NCI-H748 (cell line): ENCODE measurements around the gene SLC8A2.

Source experiments
- DNase-seq: peaks from one replicate; lab custom pipeline; 2025; ENCODE audit not compliant: unreplicated experiment; lab: John Stamatoyannopoulos, UW

SLC8A2 gene

DNA sequence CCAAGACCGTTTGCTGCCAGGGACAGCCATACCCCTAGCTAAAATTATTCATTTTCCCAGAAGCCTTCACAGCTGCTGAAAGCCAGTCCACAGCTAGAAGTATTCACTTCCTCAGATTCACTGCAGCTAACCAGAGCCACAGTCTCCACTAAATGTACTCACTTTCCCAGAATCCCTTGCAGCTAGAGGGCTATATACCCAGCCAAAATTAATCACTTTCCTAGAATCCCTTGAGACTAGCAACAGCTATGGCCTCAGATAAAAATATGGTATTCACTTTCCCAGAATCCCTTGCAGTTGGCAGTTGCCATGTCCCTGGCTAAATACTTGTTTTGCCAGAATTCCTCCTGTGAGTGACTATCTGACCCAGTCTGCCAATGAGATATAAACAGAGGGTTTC lies 38.6 kb downstream of the SLC8A2 start:
- no peak for DNase-seq

DNA sequence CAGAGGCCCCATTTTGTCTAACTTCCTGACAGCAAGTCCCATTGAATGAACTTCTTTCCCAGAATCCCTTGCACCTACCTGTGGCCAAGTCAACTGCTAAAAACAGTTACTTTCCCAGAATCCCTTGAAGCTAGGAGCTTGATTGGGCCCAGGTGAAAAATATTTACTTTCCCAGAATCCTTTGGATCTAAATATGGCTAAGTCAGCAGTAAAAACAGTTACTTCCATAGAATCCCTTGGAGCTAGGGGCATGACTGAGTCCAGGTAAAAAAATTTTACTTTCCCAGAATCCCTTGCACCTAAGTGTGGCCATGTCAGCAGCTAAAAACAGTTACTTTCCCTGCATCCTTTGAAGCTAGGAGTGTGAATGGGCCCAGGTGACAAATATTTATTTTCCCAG lies 39.2 kb downstream of the SLC8A2 start:
- no peak for DNase-seq

DNA sequence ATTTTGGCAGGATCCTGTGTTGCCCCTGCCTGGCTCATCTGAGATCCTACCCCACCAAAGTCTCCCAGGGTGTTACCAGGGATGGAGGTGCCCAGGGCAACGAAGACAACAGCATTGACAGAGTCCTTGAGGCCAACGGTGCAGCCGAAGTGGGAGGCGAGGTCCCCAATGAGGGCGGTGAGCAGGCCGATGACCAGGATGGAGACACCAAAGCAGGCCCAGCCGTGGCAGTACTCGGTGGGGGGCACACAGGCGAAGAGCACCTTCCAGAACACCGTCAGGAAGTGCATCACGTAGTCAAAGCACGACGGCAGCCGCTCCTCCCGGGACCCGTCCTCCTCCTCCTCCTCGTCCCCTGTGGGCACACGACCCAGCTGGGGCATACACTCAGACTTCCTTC lies 39.6 kb downstream of the SLC8A2 start:
- DNase-seq, result no peak

DNA sequence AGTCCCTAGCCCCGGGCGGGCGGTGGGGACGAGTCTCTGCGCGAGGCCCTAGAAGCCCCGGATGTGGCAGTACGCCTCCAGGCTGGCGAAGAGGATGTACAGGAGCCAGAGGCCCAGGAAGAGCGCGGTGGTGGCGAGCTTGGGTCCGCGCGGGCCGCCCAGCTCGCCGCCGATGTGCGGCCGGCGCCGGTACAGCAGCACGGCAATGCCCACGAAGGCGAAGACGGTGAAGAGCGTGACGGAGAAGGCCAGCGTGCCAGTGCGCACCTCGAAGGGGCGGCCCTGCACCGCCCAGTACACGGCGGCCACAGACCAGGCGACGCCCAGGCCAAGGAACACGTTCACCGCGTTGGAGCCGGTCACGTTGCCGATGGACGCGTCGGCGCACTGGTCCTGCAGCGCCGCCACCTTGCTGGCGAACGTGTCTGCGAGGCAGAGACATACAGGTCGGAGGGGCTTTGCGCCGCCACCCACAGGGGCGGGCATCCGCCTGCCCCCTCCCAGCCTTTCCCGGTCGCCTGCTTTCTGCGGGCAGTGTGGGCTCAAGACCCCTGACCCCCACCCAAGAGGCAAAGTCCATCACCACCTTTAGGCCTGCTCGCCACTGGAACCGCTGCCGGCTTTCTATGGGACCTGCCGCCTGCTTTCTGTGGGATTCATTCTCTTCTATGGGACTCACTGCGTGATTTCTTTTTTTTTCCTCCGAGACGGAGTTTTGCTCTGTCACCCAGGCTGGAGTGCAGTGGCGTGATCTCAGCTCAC lies 41.5 kb downstream of the SLC8A2 start:
- DNase-seq, result no peak

DNA sequence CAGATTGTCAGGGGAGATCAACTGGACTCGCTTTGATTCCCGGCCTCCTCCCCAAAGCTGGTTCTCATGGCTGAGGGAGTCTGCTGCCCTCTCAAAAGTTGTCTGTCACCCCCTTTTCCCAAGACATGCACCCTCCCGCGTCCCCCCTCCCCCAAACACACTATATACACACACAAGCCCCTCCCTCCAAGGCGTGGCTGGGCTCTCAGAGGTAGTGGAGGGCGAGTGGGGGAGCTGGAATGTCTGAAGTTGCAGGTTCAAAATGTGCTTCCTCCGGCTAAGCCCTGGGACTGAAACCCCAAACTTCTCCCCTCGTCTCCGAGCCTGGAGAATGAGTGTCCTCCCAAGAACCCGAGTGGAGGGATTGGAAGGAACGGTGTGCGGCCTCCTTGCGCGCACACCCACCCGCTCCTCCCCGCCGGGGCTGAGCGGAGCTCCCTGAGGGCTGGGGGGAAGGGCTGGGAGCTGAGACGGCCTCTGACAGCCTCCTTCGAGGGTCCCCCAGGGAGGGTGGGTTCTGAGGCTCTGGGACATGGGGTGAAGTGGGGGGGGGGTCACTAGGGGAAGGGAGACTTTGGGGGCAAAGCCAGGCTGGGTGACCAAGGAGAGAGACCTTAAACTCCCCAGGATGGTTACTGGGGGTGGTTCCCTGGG lies 42.4 kb downstream of the SLC8A2 start:
- no peak for DNase-seq

DNA sequence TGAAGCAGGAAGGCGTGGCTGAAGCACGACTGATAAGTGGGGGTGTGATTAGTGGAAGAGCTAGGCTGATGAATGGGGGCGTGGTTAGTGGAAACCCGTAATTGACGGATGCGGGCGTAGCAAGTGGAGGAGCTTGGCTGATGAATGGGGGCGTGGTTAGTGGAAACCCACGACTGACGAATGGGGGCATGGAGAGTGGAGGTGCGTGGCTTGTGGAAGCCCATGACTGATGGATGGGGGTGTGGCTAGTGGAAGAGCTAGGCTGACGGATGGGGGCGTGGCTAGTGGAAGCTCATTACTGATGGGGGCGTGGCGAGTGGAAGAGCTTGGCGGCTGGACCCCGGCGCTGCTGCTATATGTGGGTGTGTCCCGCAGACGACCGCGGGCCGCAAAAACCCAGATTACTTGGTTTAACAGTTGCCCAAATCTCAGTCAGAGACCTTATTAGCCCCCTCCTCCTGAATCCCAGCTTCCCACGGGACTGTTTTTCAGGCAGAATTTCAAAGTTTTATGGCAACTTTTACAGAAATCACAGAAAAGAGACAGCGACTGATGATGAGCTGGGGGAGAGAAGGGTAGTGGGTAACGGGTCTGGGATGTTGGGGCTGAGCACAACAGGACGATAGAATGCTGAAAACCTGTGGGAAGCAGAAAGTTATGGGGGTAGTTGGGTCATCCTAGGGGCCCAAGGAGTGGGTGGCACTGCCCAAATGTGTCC lies 43.4 kb downstream of the SLC8A2 start:
- peak; percentile 100 for DNase-seq

DNA sequence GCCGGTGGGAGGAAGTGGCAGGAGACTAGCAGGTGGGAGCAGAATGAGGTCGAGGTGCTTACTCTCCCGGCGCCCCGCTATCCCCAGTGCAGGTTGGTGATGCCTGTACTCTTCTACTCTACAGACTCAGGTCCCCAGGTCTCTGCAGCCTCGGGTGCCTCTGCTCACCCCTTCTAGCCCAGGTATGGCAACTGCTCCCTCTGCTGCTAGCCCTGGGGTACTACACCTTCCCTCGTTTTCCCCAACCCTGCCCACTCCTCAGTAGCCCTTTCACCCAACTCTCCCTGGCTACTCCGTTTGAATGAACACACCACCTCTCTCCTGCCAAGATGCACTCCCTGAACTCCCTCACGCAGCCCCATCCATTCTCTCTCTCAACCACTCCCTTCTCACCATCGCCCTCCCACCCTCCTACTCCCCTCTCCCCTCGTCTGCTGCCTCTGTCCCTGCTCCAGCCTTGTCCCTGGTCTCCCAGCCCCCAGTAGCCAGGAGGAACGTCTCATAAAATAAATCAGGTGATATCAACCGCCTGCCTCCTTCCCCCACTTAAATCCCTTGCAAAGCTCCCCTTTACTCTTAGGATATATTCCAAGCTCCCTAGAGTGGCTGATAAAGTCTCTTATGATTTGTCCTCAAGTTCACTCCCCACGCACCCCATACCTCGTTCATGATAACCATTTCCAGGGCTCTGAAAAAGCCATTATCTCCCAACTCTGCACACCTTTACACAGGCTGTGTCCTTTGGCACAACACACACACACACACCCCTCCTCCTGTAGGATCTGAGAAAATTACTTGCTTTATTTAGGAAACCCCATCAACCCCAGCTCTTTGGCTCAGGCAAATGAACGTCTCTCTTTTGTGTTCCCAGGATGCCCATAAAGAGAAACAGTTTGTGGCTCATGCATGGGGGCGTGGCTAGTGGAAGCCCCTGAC lies 44.2 kb downstream of the SLC8A2 start:
- peak; percentile 89 for DNase-seq

DNA sequence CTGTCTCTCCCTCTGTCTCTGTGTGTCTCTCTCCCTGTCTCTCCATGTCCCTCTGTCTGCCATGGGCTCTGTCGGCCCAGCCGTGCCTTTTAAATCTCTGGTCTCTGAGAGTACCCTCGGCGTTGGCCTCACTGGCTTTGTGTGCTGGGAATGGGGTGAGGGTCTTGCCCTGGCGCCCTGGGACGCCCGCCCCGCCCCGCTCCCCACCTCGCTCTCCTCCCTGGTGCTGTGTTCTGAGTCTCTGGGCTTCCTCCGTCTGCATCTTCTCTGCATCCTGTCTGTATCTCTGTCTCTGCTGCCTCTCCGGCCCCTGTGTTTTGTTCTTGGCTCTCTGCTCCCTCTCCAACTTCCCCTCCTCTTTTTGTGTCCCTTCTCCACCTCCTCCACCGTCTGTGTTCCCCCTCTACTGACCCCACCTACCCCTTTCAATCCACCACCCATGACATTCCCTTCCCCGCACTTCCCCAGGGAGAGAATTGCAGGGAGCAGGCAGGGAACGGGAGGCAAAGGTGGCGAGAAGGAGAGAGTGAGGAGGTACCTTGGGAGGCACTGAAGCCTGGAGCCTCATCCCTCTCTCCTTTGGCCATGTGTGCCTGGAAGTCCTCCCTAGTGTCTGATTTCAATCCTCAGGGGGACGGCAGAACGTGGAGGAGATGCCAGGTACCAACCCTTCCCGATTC lies 48.4 kb downstream of the SLC8A2 start:
- peak; percentile 20 for DNase-seq

DNA sequence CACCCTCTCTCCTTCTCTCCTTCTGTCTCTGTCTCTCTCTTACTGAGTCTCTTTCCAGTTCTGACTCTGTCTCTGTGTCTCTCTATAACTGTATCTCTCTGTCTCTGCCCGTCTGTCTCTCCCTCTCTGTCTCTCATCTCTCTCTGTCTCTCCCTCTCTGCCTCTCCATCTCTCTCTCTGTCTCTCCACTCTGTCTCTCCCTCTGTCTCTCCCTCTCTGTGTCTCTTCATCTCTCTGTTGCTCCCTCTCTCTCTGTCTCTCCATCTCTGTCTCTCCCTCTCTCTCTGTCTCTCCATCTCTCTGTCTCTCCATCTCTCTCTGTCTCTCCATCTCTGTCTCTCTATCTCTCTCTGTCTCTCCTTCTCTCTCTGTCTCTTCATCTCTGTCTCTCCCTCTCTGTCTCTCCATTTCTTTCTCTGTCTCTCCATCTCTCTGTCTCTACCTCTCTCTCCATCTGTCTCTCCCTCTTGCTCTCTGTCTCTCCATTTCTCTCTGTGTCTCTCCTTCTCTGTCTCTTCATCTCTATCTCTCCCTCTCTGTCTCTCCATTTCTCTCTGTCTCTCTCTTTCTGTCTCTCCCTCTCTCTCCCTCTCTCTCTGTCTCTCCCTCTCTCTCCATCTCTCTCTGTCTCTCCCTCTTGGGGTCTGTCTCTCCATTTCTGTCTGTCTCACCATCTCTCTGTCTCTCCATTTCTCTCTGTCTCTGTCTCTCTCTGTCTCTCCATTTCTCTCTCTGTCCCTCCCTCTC lies 49.1 kb downstream of the SLC8A2 start:
- no peak for DNase-seq

DNA sequence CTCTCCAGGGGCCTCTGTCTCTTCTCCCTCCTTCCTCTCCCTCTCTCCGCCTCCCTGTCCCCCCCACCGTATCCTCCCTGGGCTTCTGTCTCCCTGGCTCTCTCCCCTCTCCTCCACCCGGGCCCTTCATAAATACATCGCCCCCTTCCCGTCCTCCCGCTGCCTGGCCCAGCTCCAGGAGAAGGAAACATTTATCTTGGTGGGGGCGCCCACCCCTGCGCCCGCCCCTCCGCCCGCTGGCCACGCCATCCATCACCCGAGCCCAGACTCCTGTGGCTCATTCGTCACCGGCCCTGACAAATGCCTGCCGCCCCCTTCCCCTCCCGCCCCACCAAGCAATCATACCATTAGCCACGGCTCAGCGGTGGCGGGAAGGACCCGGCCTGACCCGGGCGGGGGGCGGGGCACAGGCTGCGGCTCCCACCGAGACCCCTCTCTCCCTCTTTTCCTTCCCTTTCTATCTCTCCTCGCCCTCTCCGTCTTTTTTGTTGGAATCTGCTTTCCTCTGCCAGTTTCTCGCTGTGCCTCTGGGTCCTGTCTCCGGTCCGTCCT lies 49.8 kb downstream of the SLC8A2 start:
- peak; percentile 71 for DNase-seq

DNA sequence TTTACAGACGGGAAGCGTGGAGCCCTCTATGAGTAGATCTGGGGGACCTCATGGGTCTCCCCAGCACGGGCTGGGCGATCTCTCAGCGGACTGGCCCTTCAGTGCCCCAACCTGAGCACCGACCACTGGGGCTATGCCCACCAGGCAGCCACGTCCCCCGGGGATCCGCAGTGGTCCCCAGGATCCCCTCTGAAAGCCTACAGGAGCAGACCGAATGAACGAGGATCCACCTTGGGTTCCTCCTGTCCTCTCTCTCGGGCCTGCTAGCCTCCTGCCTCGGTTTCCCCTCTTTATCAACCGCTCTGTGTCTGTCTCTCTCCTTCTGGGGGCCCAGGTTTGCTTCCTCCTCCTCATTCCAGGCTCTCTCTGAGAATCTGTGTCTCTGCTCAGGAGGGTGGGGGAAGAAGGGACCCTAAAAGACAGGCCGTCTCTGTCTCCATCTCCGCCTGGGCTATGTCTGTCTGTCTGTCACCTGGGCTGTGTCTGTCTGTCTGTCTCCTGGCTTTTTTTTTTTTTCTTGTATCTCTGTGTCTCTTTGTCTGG lies 50.4 kb downstream of the SLC8A2 start:
- no peak for DNase-seq

DNA sequence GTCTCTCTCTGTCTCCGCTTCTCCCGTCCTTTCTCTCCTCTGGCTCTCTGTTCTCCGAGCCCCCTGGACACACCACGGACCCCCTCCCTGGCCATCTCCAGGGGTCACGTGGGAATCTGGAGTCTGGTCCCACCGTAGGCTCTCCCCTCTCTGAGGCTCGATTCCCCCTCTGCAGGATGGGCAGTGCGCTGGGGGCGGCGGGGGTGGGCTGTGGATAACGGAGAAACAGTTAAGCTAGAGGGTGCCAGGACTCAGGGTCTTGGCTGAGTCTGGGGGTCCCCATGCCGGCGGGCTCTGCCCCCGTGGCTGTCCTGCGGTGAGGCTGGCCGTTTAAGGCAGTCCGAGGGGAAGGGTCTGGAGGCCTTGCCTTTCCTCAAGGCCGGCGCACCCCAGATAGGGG lies 51.9 kb downstream of the SLC8A2 start:
- no peak for DNase-seq

DNA sequence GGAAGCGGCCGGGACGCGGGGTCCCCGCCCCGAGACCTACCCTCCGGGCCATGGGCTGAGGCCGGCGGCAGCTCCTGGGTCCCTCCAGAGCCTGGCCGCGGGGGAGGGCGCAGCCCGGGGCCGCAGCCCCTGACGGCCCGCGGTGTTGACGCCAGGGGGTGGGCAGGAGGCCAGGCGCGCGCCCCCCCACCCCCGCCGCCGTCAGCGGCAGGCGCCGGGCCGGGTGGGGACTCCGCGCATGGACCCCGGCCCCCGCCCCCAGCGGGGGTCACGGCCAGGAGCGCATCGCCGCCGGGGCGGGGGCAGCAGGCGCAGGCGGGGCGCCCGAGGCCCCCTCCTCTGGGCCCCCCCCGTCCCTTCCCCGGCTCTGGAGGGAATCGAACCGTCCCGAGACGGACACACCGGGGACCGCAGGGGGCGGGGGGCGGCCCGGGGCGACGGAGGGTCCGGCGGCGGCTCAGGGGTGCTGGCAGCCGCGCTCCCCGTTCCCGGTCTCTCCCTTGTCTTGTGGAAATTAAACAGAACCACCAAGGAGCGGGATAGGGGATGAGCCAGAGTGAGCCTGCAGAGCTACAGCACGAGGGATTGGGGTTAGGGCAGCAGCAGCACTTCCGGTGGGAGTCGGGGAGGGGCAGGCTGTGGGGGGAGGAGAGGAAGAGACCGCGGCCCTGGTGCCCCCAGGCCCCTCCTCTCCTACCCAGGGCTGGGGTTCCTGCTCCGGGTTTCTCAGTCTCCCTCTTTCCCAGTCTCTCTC lies 52.5 kb downstream of the SLC8A2 start, which contains the start of gene MEIS3:
TSS of gene MEIS3 (minus strand) at position 498 of the 754 bp plus-strand sequence. CDS start at position 52, 446 bp downstream.
- DNase-seq, result peak; percentile 57

DNA sequence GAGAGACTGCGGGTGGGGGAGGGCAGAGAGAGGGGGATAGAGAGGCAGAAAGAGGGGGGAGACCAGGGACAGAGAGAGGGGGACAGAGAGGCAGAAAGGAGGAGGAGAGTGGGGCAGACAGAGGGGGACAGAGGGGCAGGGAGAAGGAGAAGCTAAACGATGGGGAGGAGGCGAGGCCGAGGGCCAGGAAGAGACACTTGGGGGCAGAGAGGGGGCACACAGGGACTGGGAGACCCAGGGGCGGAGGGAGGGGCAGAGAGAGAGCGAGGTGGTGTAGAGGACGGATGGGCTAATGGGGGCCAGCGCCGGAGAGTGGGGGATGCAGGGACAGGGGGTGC lies 53.0 kb downstream of the SLC8A2 start:
- no peak for DNase-seq

DNA sequence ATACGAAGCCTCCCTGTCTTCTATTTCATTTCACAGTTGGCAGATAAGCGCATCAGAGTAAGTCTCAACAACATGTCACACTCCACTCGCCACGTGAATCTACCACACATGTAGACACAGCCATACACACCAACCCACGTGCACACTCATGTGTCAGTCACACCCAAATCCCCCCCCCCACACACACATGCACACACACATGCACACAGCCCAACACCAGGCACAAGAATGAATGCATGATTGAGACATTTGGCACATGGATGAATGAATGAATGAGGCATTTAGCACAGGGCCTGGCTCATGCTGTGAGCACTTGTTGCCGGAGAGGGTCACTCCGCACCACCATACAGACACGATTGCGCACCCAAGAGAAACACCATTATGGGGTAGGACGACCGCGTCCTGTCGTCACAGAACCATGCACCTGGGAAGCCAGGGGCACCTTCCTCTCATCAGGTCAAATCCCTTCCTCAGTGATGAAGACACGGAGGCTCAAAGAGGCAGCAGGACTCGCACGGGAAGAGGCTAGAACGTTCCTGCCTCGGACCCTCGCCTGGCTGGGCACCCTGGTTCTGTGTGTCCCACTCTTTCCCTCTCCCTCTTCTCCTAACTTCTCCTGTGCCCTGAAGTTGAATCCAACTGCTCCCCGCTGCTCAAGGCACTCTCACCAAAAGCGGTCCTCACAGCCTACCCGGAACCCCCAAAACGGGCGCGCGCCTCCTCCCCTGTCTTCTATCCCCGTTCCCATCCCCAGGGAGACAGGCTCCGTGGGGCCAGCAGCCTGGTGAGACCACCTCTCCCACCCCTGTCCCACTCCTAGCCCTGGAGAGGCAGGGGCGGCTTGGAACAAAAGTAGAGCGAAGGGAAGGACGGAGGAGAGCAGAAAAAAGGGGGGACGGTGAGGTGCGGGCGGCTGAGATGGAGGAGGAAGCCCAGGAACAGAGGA lies 53.7 kb downstream of the SLC8A2 start:
- DNase-seq, result peak; percentile 37

DNA sequence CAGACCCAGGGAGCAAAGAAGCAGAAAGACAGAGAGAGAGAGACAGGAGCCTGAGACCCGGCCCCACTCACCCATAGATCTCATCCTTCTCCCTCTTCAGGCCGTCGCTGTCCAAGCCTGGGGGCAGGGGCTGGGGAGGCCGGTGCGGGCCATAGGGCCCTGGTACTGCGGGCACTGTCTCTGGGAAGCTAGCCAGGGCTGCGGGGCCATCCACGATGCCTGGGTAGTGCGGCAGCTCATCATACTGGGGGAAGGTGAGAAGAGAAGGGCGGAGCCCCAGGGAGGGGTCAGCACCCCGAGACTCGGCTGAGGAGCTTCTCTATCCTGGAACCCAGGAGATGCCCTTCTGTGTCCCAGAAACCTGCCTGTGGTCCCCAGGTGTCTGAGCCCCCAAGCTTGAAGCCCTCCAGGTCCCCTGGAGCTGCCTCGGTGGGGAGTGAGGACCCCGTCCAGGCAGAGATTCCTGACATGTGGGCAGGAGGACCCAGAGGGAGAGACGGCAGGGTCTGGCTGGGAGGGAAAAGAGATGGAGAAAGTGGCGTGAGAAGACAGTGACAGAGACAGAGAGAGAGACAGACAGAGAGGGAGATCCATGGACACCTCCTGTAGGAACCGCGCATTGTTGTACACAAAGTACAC lies 54.5 kb downstream of the SLC8A2 start:
- no peak for DNase-seq

DNA sequence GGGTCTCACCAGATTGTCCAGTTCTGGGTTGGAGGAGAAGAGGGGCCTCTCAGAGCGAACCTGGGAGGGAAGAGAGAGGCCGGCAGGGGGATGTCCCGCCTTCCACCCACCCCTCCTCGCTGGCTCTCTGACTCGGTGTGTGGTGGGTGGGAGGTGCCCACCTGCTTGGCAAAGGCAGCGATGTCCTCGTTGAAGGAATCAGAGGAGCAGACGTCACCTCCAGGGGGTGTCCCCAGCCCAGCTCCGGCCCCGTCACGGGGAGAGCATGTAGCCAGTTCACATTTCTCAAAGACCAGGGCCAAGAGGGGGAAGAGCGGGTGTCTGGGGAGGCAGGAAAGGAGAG lies 55.1 kb downstream of the SLC8A2 start:
- no peak for DNase-seq
